Keratinocyte (primary cell): Measurements from ENCODE around the gene SLCO3A1.

Experiments
- EZH2 ChIP-seq: IDR thresholded peaks from one replicate; pipeline ENCODE4 v1.6.1; 2012; ENCODE audit warnings: inconsistent platforms, mild to moderate bottlenecking, low read length, moderate library complexity
- TF ChIP-seq, protein P1 (sequence below), 3 experiments: IDR thresholded peaks in 1 of 3; conservative IDR thresholded peaks in 1 of 3; optimal IDR thresholded peaks in 1 of 3; 2 replicates in 2 of 3; 3 replicates in 1 of 3; pipeline versions ENCODE3 to v1.5.1; 2011; ENCODE audit warnings: low read length in 3 of 3, mild to moderate bottlenecking in 3 of 3, moderate library complexity in 2 of 3, control low read depth in 1 of 3, inconsistent platforms in 1 of 3; ENCODE audit not compliant: insufficient read depth in 2 of 3; ENCODE audit errors: extremely low read depth in 1 of 3

DNA sequence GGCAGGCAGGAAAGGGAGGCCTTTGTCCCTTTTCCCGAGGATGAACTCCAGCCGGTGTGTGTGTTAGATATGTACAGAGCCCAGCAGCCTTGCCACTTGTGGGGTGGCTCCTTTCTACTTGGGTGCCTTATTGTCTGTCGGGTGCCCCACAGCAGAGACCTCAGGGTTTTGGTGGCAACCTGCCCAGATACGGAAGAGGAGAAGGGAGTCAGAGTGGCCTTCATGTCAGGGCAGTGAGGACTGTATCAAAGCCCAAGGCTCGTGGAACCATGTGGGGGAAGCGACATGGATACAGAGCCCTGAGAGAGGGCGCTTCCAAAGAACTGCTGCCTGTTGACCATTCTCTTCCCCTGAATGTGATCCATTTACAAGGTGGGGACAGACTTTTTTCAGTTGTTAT is 166.2 kb downstream of the SLCO3A1 start:
- TF ChIP-seq, protein P1, sequence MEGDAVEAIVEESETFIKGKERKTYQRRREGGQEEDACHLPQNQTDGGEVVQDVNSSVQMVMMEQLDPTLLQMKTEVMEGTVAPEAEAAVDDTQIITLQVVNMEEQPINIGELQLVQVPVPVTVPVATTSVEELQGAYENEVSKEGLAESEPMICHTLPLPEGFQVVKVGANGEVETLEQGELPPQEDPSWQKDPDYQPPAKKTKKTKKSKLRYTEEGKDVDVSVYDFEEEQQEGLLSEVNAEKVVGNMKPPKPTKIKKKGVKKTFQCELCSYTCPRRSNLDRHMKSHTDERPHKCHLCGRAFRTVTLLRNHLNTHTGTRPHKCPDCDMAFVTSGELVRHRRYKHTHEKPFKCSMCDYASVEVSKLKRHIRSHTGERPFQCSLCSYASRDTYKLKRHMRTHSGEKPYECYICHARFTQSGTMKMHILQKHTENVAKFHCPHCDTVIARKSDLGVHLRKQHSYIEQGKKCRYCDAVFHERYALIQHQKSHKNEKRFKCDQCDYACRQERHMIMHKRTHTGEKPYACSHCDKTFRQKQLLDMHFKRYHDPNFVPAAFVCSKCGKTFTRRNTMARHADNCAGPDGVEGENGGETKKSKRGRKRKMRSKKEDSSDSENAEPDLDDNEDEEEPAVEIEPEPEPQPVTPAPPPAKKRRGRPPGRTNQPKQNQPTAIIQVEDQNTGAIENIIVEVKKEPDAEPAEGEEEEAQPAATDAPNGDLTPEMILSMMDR (optimal IDR thresholded peaks at IDR 0.05 in 1 of 3, IDR thresholded peaks at IDR 0.05 in 1 of 3, conservative IDR thresholded peaks at IDR 0.05 in 1 of 3; ENCODE audit: extremely low read depth in 1 of 3, insufficient read depth in 2 of 3, low read length in 3 of 3), result no peak
- no peak for TF ChIP-seq EZH2
